NCI-H1417 treated with DMSO at 0.1 percent for 48 hours (cell line): ENCODE data around the gene OSCP1.

Source experiments
- DNase-seq: peaks from one replicate; lab custom pipeline; 2025; lab: John Stamatoyannopoulos, UW

The OSCP1 gene

GRCh38 chr1:36446746-36447145, 3.5 kb downstream of the OSCP1 start:
- DNase-seq: no peak

GRCh38 chr1:36446271-36446670, 4.0 kb downstream of the OSCP1 start:
- DNase-seq: no peak

DNA sequence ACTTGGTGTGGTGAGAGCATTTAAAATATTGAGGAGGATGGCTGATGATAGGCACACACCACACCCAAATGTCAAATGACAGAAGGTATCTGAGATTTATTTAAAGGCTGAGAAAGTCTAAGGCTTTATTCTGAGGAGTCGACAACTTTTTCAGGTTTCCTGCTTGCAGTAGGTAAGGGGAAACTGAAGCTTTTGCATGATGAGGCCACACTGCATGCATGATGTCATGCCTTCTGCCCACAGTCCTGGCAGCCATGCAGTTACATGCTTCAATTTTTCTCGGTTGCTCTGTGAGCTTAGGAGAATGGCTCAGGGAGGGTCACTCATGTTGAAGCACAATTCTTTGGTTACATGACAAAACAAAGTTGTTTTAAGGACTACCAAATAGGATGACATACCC, 7.0 kb downstream of the OSCP1 start:
- DNase-seq: no peak

- no peak for DNase-seq
These were observed 7.9 kb downstream of the OSCP1 start for GRCh38 chr1:36442337-36442736.

GRCh38 chr1:36440646-36441045, 9.6 kb downstream of the OSCP1 start:
- DNase-seq: no peak

DNA sequence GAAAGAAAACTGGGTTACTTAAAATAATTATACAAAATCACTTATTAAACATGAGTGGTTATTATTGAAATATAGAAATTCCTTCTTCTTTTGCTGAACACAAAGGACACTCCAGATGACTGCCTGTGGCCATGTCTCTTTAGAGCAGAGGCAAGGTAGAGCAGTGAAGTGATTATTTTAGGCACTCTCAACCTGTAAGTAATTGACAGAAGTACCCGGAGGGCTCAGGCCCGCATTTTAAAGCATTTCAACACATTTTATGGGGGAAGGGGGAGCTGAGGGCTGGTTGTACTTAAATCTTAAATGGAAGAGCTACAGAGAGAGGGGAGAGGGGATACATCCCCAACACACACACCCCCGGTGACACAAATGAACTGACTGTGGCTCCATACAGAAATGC, 10.2 kb downstream of the OSCP1 start:
- DNase-seq: no peak

GRCh38 chr1:36438715-36439114, 11.5 kb downstream of the OSCP1 start:
- DNase-seq: no peak

- DNase-seq: no peak
These were observed 13.4 kb downstream of the OSCP1 start for GRCh38 chr1:36436821-36437220.

- DNase-seq: no peak
These were observed 17.1 kb downstream of the OSCP1 start for GRCh38 chr1:36433102-36433501.

- no peak for DNase-seq
These were observed 17.6 kb downstream of the OSCP1 start for GRCh38 chr1:36432616-36433015.

- no peak for DNase-seq
These were observed 24.5 kb downstream of the OSCP1 start for GRCh38 chr1:36425791-36426190.

DNA sequence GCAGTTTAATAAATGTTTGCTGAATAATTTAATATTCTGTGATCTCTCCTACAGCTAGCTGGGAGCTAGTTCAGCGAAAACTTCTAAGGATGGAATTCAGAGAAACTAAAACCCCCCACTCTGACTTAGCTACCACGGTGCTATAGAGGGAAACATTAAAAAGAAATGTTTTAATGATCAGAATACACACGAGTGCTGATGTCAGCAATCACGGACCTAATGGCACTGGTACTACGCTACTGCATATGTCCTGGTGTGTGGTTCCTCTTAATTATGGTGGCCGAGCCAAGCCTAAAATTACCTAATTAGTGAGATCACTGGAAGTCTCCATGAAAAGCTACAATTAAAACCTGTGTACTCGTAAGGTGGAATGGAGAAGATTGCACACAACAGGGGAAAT, 28.6 kb downstream of the OSCP1 start:
- no peak for DNase-seq

DNA sequence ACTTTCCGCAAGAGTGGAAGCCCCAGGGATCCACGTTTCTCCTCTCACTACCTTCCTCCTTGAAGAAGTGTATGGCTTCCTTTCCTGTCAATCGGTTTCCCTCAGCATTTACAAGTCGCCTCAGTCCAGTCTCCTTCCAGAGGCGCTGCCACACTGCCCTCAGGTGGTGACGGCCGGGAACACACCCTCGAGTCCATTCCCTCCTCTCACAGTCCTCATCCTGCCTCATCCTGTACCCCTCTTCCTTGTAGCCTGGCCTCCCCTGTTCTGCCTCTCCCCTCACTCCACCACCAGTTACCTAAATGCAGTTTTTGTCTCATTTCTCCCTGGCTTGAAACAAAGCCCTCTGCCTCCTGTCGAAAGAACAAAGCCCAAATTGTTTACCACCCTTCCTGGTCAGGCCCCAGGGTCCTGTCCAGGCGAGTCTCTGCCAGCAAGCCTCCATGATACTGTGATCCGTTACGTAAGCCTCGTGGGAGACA, 29.4 kb downstream of the OSCP1 start:
- peak; percentile 4 for DNase-seq

DNA sequence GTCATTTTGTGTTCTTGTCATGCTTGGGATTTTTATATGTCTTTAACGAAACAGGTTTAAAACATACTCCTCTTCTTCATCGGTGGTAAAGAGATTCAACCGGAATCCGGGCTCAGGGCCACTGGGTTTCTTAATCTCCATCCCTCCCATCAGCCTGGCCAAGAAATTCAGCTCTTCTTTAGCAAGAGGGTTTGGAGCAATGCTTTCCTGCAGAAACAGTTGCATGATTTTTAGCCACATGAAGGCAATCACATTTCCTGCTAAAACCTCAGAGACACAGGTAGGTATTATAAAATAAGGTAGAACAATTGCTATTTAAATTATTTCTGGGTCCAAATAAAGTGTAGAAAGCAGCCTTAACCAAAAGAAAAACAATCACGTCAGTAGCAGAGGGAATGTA, 29.8 kb downstream of the OSCP1 start:
- no peak for DNase-seq

GRCh38 chr1:36419569-36419968, 30.7 kb downstream of the OSCP1 start:
- no peak for DNase-seq

DNA sequence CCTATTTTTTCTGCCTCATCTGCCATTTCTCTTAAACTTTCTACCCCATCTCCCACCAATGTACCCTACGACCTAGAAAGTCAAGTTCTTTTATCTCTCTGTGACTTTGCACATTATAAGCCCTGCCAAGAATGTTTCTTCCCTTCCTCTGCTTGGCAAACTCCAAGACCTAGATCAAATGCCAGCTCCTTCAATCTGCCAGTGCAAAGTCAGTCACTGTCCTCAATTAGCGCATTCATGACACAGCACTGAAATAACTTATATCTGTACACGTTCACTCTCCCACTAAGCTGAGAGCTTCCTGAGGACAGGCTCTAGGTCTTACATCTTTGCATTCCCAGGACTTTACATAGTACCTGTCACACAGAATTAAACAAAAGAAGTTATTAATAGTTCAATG, 31.1 kb downstream of the OSCP1 start:
- no peak for DNase-seq

DNA sequence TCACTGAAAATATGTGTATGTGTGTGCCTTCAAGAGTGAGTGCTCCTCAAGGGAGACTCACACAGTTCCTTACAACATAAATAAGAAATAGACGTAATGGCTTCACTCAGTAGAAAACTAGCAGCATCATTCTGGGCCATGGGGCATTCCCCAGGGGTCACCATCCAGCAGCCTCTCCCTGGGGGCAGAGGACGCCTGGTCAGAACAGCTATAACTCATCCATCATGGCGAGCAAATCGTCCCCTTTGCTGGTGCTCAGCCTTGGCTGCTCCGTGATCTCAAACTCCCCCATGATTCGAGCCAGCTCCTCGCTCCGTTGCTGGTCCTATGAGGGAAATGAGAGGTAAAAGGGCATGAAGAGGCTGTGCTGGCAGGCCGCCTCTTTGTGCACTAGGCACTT, 32.3 kb downstream of the OSCP1 start:
- no peak for DNase-seq

- no peak for DNase-seq
These were observed 34.5 kb downstream of the OSCP1 start for GRCh38 chr1:36415661-36416326.

- no peak for DNase-seq
These were observed 35.9 kb downstream of the OSCP1 start for GRCh38 chr1:36414384-36414783.

DNA sequence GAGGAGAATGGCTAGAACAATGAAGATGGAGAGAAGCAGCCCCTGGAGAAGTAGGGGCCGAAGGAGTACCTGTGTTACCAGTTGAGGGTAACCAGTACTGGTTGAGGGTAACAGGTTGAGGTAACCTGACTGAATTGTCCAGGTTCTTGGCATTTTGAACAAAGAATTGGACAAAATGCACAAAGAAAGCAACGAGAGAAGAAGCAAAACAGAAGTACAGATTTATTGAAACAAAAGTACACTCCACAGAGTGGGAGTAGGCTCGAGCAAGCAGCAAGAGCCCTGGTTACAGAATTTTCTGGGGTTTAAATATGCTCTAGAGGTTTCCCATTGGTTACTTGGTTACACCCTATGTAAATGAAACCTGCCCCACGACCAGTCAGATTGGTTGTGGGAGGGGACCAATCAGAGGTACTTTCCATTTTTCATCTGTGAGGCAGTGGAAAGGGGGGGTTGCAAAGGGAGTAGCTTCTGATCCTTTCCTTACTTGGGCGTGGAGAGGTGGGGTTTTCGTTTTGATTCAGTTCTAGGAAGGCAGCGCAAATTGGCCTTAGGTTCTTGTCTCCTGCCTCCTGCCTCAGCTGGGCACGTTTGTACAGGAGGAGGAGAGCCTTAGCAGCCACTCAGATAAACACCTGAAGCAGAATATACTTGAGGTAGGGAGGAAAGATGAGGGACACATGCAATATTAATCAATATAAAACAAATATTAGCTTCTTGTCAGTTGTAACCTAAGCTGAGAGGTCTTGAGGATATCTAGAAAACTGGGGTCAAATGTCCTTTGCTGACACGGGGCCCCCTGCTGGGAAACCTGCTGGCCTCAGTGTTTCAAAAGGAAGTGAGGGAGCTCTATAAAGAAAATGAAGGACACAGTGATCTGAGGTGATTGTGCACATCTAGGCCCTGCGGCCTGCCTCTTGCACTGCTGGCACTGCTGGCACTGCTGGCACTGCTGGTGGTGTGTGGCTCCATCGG, 38.3 kb downstream of the OSCP1 start:
- DNase-seq: no peak

DNA sequence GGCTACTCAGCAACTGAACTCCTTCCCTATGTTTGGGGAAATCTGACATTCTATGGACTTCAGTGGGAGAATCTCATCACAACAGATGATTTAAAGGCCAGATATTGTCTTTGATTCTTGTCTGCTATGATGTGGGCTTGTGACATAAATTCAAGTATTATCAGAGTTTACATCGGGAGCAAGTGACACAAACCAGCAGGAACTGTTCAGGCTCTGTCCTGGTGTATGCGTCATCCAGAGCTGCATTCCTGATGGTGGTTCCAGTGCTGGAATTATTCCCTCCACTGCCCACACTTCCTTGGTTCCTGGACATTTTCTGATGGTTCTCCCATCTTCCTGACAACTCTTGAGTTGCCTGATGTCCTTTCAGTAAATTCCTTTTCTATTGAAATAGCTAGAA, 41.8 kb downstream of the OSCP1 start:
- no peak for DNase-seq

DNA sequence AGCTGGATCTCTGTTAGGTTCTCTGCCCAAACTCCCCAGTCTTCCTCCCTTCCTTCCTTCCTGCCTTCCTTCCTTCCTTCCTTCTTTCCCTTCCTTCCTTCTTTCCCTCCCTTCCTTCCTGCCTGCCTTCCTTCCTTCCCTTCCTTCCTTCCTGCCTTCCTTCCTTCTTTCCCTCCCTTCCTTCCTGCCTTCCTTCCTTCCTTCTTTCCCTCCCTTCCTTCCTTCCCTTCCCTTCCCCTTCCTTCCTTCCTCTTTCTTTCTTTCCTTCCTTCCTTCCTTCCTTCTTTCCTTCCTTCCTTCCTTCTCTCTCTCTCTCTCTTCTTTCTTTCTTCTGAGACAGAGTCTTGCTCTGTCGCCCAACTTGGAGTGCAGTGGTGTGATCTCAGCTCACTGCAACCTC, 43.8 kb downstream of the OSCP1 start:
- no peak for DNase-seq

GRCh38 chr1:36402504-36402890, 47.8 kb downstream of the OSCP1 start:
- DNase-seq: no peak
